WTC11 (cell line): ENCODE results near the gene CHPF. TPM values are rescaled to one million over a fixed set of nuclear protein-coding genes. Genes with fewer than 3 reads are reported as not detected.
A peak's percentile ranks its signal among the peaks of the same experiment; 100 is the strongest.

Source experiments
- ATAC-seq: fragments of 200-7000 bp; cut with Tn5 transposase; 2 replicates; pipeline ENCODE4 v1.10.0; 2021; ENCODE audit warnings: mild to moderate bottlenecking, moderate library complexity
- CTCF ChIA-PET: fragments of 300-600 bp; sonication (Branson Sonifier 250); formaldehyde crosslinking; loops from one replicate; lab custom pipeline; 2021; ENCODE audit warnings: antibody characterized with exemption; lab: Charles Lee
- POLR2A ChIA-PET: fragments of 350-600 bp; sonication (Branson Sonifier 250); formaldehyde crosslinking; loops from one replicate; lab custom pipeline; 2021; ENCODE audit warnings: antibody characterized with exemption; lab: Charles Lee
- DNase-seq: peaks from one replicate; pipeline ENCODE4 v3.0.0; 2021; ENCODE audit warnings: low spot score
- H3K27ac Mint-ChIP-seq: 2 replicates; pipeline ENCODE4 v1.8.0; 2021; ENCODE audit warnings: mixed read lengths
- H3K27me3 Mint-ChIP-seq: 2 replicates; pipeline ENCODE4 v1.8.0; 2021; ENCODE audit warnings: low read depth, mild to moderate bottlenecking, moderate library complexity, mixed read lengths
- H3K36me3 Mint-ChIP-seq: 2 replicates; pipeline ENCODE4 v1.8.0; 2021; ENCODE audit warnings: mixed read lengths
- H3K4me1 Mint-ChIP-seq: 2 replicates; pipeline ENCODE4 v1.8.0; 2022; ENCODE audit warnings: mixed read lengths
- H3K4me3 Mint-ChIP-seq: 2 replicates; pipeline ENCODE4 v1.8.0; 2021; ENCODE audit warnings: mild to moderate bottlenecking, moderate library complexity, mixed read lengths
- H3K9me3 Mint-ChIP-seq: 2 replicates; pipeline ENCODE4 v1.8.0; 2021; ENCODE audit warnings: mixed read lengths
- AR ChIP-seq: fragments of 250-450 bp; sonication (Bioruptor Pico); IDR thresholded peaks from 2 replicates; pipeline ENCODE4 v1.9.0; 2021; ENCODE audit warnings: mild to moderate bottlenecking
- ATF1 ChIP-seq: sonication (generic); formaldehyde crosslinking; IDR thresholded peaks from 2 replicates; pipeline ENCODE4 v1.8.1; 2023; ENCODE audit warnings: mild to moderate bottlenecking, moderate library complexity, missing genetic modification reagents
- FOXJ3 ChIP-seq: sonication (generic); formaldehyde crosslinking; IDR thresholded peaks from 2 replicates; pipeline ENCODE4 v1.9.0; 2021; ENCODE audit warnings: missing genetic modification reagents, mild to moderate bottlenecking, borderline replicate concordance
- FOXP1 ChIP-seq: sonication (generic); formaldehyde crosslinking; IDR thresholded peaks from 2 replicates; pipeline ENCODE4 v1.8.0; 2022; ENCODE audit warnings: missing genetic modification reagents, mild to moderate bottlenecking, moderate library complexity, borderline replicate concordance
- HMGXB4 ChIP-seq: sonication (generic); formaldehyde crosslinking; IDR thresholded peaks from 2 replicates; pipeline ENCODE4 v1.8.1; 2023; ENCODE audit warnings: mild to moderate bottlenecking, moderate library complexity, missing genetic modification reagents
- JUN ChIP-seq: sonication (generic); formaldehyde crosslinking; IDR thresholded peaks from 2 replicates; pipeline ENCODE4 v1.8.0; 2023; ENCODE audit warnings: mild to moderate bottlenecking, missing genetic modification reagents
- NFYB ChIP-seq: sonication (generic); formaldehyde crosslinking; conservative IDR thresholded peaks from 2 replicates; pipeline ENCODE4 v1.8.0; 2022; ENCODE audit warnings: low read depth, missing genetic modification reagents
- NR3C1 ChIP-seq: sonication (generic); formaldehyde crosslinking; conservative IDR thresholded peaks from 2 replicates; pipeline ENCODE4 v1.8.1; 2023; ENCODE audit warnings: low read depth, mild to moderate bottlenecking, missing genetic modification reagents
- OVOL2 ChIP-seq: fragments of 250-450 bp; sonication (Bioruptor Pico); IDR thresholded peaks from 2 replicates; pipeline ENCODE4 v1.9.0; 2021; ENCODE audit warnings: mild to moderate bottlenecking, borderline replicate concordance
- RELA ChIP-seq: sonication (generic); formaldehyde crosslinking; IDR thresholded peaks from 2 replicates; pipeline ENCODE4 v1.8.1; 2022; ENCODE audit warnings: missing genetic modification reagents, mild to moderate bottlenecking, borderline replicate concordance
- SMAD4 ChIP-seq: sonication (generic); formaldehyde crosslinking; IDR thresholded peaks from 2 replicates; pipeline ENCODE4 v1.8.0; 2022; ENCODE audit warnings: mild to moderate bottlenecking, missing genetic modification reagents
- TEAD4 ChIP-seq: sonication (generic); formaldehyde crosslinking; IDR thresholded peaks from 2 replicates; pipeline ENCODE4 v1.8.0; 2022; ENCODE audit warnings: mild to moderate bottlenecking, missing genetic modification reagents
- TP53 ChIP-seq: sonication (generic); formaldehyde crosslinking; IDR thresholded peaks from 2 replicates; pipeline ENCODE4 v1.8.1; 2023; ENCODE audit warnings: mild to moderate bottlenecking, missing genetic modification reagents
- ZNF121 ChIP-seq: sonication (generic); formaldehyde crosslinking; IDR thresholded peaks from 2 replicates; pipeline ENCODE4 v1.8.0; 2023; ENCODE audit warnings: missing genetic modification reagents
- ZNF138 ChIP-seq: sonication (generic); formaldehyde crosslinking; conservative IDR thresholded peaks from 2 replicates; pipeline ENCODE4 v1.8.1; 2022; ENCODE audit warnings: mild to moderate bottlenecking, moderate library complexity, missing genetic modification reagents
- ZNF232 ChIP-seq: sonication (generic); formaldehyde crosslinking; IDR thresholded peaks from 2 replicates; pipeline ENCODE4 v1.8.0; 2022; ENCODE audit warnings: mild to moderate bottlenecking, missing genetic modification reagents
- ZNF317 ChIP-seq: sonication (generic); formaldehyde crosslinking; IDR thresholded peaks from 2 replicates; pipeline ENCODE4 v1.8.1; 2023; ENCODE audit warnings: low read depth, mild to moderate bottlenecking, moderate library complexity, missing genetic modification reagents, borderline replicate concordance
- ZNF396 ChIP-seq: fragments of 250-450 bp; sonication (Bioruptor Pico); IDR thresholded peaks from 2 replicates; pipeline ENCODE4 v1.8.0; 2021; ENCODE audit warnings: mild to moderate bottlenecking, moderate library complexity, borderline replicate concordance
- ZNF416 ChIP-seq: fragments of 250-450 bp; sonication (Bioruptor Pico); IDR thresholded peaks from 2 replicates; pipeline ENCODE4 v1.9.0; 2021; ENCODE audit warnings: mild to moderate bottlenecking, inconsistent platforms
- ZNF423 ChIP-seq: fragments of 250-450 bp; sonication (Bioruptor Pico); IDR thresholded peaks from 2 replicates; pipeline ENCODE4 v2.1.2; 2022; ENCODE audit warnings: mild to moderate bottlenecking, moderate library complexity
- total RNA-seq: library from RNA; stranded (reverse); gene quantifications from 3 replicates; pipeline ENCODE4 v1.2.3, GENCODE V29; 2021
- TF ChIP-seq, protein P1 (sequence below): fragments of 250-450 bp; sonication (Bioruptor Pico); IDR thresholded peaks from 2 replicates; pipeline ENCODE4 v1.8.0; 2021; ENCODE audit warnings: mild to moderate bottlenecking

The CHPF gene
- total RNA-seq, 1 experiment from 2014 or later, result 97.0 TPM

GRCh38 chr2:219512524-219513216 lies 30.9 kb downstream of the CHPF start:
- no peak for DNase-seq
- Mint-ChIP-seq H3K4me1 (peaks cover 51% of the 10 kb centered on the region), H3K36me3 (no peaks in the 10 kb centered on the region), H3K9me3 (no peaks in the 10 kb centered on the region), H3K27me3 (peaks cover 68% of the 10 kb centered on the region), H3K27ac (no peak overlapping the region), H3K4me3 (no peak overlapping the region)
- TF ChIP-seq ZNF396, result no peak
- TF ChIP-seq ZNF232, result no peak
- TF ChIP-seq HMGXB4 (CRISPR knock-in tag), result no peak
- no peak for TF ChIP-seq NFYB
- no peak for TF ChIP-seq ZNF317
- TF ChIP-seq ATF1 (CRISPR knock-in tag), result no peak
- TF ChIP-seq, protein P1, sequence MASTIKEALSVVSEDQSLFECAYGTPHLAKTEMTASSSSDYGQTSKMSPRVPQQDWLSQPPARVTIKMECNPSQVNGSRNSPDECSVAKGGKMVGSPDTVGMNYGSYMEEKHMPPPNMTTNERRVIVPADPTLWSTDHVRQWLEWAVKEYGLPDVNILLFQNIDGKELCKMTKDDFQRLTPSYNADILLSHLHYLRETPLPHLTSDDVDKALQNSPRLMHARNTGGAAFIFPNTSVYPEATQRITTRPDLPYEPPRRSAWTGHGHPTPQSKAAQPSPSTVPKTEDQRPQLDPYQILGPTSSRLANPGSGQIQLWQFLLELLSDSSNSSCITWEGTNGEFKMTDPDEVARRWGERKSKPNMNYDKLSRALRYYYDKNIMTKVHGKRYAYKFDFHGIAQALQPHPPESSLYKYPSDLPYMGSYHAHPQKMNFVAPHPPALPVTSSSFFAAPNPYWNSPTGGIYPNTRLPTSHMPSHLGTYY (CRISPR knock-in tag), result no peak
- TF ChIP-seq NR3C1 (CRISPR knock-in tag), result no peak
- TF ChIP-seq TEAD4 (CRISPR knock-in tag), result no peak
- TF ChIP-seq FOXJ3 (CRISPR knock-in tag), result no peak
- POLR2A ChIA-PET, result interaction anchor here (1.0 to 2.9 kb wide), 2 partner anchors 14 to 21 kb away, joined by 5 to 8 read pairs; partner anchors contain the start of gene GMPPA
- CTCF ChIA-PET, result interaction anchor here (0.6 to 41.3 kb wide), 8 partner anchors 8 to 126 kb away, joined by 3 to 2316 read pairs (median 6); partner anchors contain the start of gene GMPPA
- no peak for ATAC-seq

DNA sequence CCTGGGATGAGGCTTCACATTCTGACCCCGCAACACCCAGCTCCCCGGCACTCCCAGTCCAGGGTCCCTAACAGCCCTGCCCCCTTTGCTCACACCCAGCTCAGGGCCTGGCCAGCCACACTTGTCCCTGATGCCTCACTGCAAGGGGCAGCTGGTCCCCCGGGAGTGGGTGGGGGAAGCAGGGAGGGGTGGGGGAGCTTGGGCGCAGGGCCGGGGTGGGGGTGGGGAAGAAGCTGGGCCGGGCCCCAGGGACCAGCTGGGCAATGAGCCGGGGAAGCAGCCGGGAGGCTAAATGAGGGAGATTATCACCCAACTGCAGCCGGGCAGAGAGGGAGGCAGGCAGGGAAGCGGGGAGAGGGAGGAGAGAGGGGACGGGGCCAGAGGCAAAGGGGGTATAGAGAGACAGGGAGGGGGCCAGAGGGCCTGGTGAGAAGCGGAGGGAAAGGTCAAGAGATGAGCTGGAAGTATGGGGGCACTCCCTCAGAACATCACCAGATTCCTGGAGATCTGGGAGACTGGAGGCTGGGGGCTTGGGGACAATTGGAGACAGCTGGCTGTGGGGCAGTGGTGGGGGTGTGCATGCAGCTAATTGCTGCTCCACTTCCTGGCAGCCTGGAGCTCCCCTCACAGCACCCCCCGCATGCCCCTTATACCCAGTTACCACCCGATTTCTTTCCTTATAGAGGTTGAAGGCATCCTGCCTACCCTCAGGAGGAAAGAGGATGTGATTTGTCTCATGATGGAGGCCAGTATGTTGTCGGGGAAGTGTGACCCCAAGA lies 31.9 kb downstream of the CHPF start:
- POLR2A ChIA-PET, result interaction anchor here (0.7 to 2.9 kb wide), 4 partner anchors 9 to 23 kb away, joined by 3 to 8 read pairs (median 5); partner anchors contain the start of gene GMPPA
- TF ChIP-seq ZNF121 (CRISPR knock-in tag), result no peak
- TF ChIP-seq RELA (CRISPR knock-in tag), result no peak
- TF ChIP-seq ATF1 (CRISPR knock-in tag), result no peak
- no peak for TF ChIP-seq AR (CRISPR knock-in tag)
- H3K27me3 Mint-ChIP-seq, result peaks cover 59% of the 10 kb centered on the region
- no peak overlapping the region for H3K4me3 Mint-ChIP-seq
- no peaks in the 10 kb centered on the region for H3K9me3 Mint-ChIP-seq
- H3K4me1 Mint-ChIP-seq, result peaks cover 56% of the 10 kb centered on the region
- H3K36me3 Mint-ChIP-seq, result no peaks in the 10 kb centered on the region
- no peak for DNase-seq
- H3K27ac Mint-ChIP-seq, result no peak overlapping the region
- CTCF ChIA-PET, result interaction anchor here (0.6 to 41.3 kb wide), 17 partner anchors 9 to 129 kb away, joined by 3 to 2316 read pairs (median 4); partner anchors contain the start of genes GMPPA and SPEG
- ATAC-seq, result no peak

DNA sequence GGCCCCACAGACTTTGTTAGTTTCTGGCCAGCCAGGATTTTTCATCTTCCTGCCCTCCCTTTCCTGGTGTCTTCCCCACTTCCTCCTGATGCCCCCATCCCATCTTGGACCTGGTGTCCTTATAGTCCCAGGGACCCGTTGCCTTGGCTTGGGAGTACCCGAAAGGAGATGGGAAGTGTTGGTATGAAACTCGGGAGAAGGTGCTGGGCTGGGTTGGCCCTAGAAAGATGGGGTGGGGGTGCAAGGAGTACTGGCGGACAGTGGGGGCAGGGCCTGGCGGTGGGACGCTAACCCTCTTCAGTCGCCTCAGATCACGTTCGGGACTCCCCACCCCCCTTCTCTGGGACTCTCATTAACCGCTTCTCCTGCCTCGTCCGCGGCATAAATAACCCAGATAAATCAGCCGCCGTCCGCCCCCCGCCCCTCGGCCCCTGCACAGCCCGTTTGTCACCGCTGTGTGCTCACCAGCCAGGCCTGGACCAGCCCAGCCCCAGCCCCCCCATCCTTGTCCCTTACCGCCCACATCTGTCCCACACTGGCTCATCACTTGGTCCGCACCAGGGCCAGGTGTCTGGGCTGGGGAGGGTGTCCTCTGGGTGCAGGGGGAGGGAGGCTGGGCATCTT lies 33.0 kb downstream of the CHPF start:
- Mint-ChIP-seq H3K27me3 (peaks cover 48% of the 10 kb centered on the region), H3K36me3 (no peaks in the 10 kb centered on the region; the same call in 1 of the 2 replicates), H3K4me3 (peak overlapping the region; percentile 72), H3K27ac (no peak overlapping the region), H3K9me3 (no peaks in the 10 kb centered on the region), H3K4me1 (peaks cover 66% of the 10 kb centered on the region)
- POLR2A ChIA-PET, result interaction anchor here (1.0 to 2.9 kb wide), 8 partner anchors 10 to 17 kb away, joined by 3 to 13 read pairs (median 5); partner anchors contain the start of gene GMPPA
- CTCF ChIA-PET, result interaction anchor here (0.9 to 41.3 kb wide), 34 partner anchors 9 to 334 kb away, joined by 3 to 2316 read pairs (median 8); partner anchors contain the start of genes CHPF, CNPPD1, DES and DNPEP
- DNase-seq (no peak), ATAC-seq (no peak)
- no peak for TF ChIP-seq ZNF416 (CRISPR knock-in tag)
- TF ChIP-seq SMAD4 (CRISPR knock-in tag), result no peak
- no peak for TF ChIP-seq OVOL2 (CRISPR knock-in tag)
- TF ChIP-seq FOXP1 (CRISPR knock-in tag), result no peak
- TF ChIP-seq ZNF423 (CRISPR knock-in tag), result no peak
- no peak for TF ChIP-seq TEAD4 (CRISPR knock-in tag)
- no peak for TF ChIP-seq ZNF138 (CRISPR knock-in tag)
- TF ChIP-seq JUN (CRISPR knock-in tag), result no peak
- TF ChIP-seq TP53 (CRISPR knock-in tag), result no peak
